HL-60/S4 treated with retinoic acid at 250 ng/mL for 4 days and 3 days (cell line): Measurements from ENCODE around the gene KCTD1.

ENCODE experiments used
- in situ Hi-C: fragments of 300-500 bp; cut with MboI; formaldehyde crosslinking; loops from 2 replicates; pipeline ENCODE4 v1.7.0; 2022; ENCODE audit warnings: low sequenced_read_pairs

KCTD1 gene

GRCh38 chr18:26434887-26435286 lies 113.5 kb downstream of the KCTD1 start:
- in situ Hi-C loops = no loop called here

GRCh38 chr18:26432651-26433424 lies 115.5 kb downstream of the KCTD1 start:
- in situ Hi-C loops = no loop called here

- in situ Hi-C loops = no loop called here
Observed at GRCh38 chr18:26429535-26430226, 118.7 kb downstream of the KCTD1 start.

- in situ Hi-C loops = no loop called here
Observed at GRCh38 chr18:26425148-26425531, 123.2 kb downstream of the KCTD1 start.

- in situ Hi-C loops = no loop called here
Observed at GRCh38 chr18:26424428-26425147, 123.8 kb downstream of the KCTD1 start.

GRCh38 chr18:26422472-26423162 lies 125.7 kb downstream of the KCTD1 start:
- in situ Hi-C loops = no loop called here

GRCh38 chr18:26421931-26422330 lies 126.4 kb downstream of the KCTD1 start:
- in situ Hi-C loops = no loop called here

GRCh38 chr18:26421503-26421902 lies 126.8 kb downstream of the KCTD1 start:
- in situ Hi-C loops = no loop called here

- in situ Hi-C loops = no loop called here
Observed at GRCh38 chr18:26419746-26420145, 128.6 kb downstream of the KCTD1 start.

GRCh38 chr18:26418225-26418624 lies 130.1 kb downstream of the KCTD1 start:
- in situ Hi-C loops = no loop called here

GRCh38 chr18:26417190-26417589 lies 131.2 kb downstream of the KCTD1 start:
- in situ Hi-C loops = no loop called here

GRCh38 chr18:26416652-26417150 lies 131.7 kb downstream of the KCTD1 start:
- in situ Hi-C loops = no loop called here

GRCh38 chr18:26415631-26416030 lies 132.7 kb downstream of the KCTD1 start:
- in situ Hi-C loops = no loop called here

- in situ Hi-C loops = no loop called here
Observed at GRCh38 chr18:26414901-26415440, 133.4 kb downstream of the KCTD1 start.

GRCh38 chr18:26409091-26409490 lies 139.3 kb downstream of the KCTD1 start:
- in situ Hi-C loops = no loop called here

- in situ Hi-C loops = no loop called here
Observed at GRCh38 chr18:26407736-26408601, 140.4 kb downstream of the KCTD1 start.

GRCh38 chr18:26406854-26407517 lies 141.4 kb downstream of the KCTD1 start:
- in situ Hi-C loops = no loop called here

- in situ Hi-C loops = no loop called here
Observed at GRCh38 chr18:26406324-26406723, 142.0 kb downstream of the KCTD1 start.

GRCh38 chr18:26405190-26405801 lies 143.1 kb downstream of the KCTD1 start:
- in situ Hi-C loops = no loop called here
